ENCODE data around the gene RAB27B.
A peak's percentile ranks its signal among the peaks of the same experiment; 100 is the strongest.
"Not testable (repeated sequence)": the region's sequence is repeated elsewhere in the genome, so short reads cannot be mapped to it uniquely, and the experiment has no call there.

The RAB27B gene

GRCh38 chr18:54828281-54828881 is at the start of gene RAB27B:
TSS of gene RAB27B (plus strand) at chr18:54828477. CDS start at chr18:54877586, 49,109 bp downstream.
- peak; percentile 81 for DNase-seq (ENCODE audit: low spot score)

GRCh38 chr18:54780285-54780861 is 47.9 kb upstream of the RAB27B start:
- DNase-seq (ENCODE audit: low spot score), result no peak

- DNase-seq (ENCODE audit: low spot score), result no peak
Measured at GRCh38 chr18:54780970-54781369, 47.3 kb upstream of the RAB27B start.

- DNase-seq (ENCODE audit: low spot score), result no peak
Measured at GRCh38 chr18:54783139-54783538, 45.1 kb upstream of the RAB27B start.

- no peak for DNase-seq (ENCODE audit: low spot score)
Measured at GRCh38 chr18:54786206-54786605, 42.1 kb upstream of the RAB27B start.

- no peak for DNase-seq (ENCODE audit: low spot score)
Measured at GRCh38 chr18:54787121-54787520, 41.2 kb upstream of the RAB27B start.

- peak; percentile 32 for DNase-seq (ENCODE audit: low spot score)
Measured at GRCh38 chr18:54787616-54788015, 40.7 kb upstream of the RAB27B start.

- no peak for DNase-seq (ENCODE audit: low spot score)
Measured at GRCh38 chr18:54790109-54790508, 38.2 kb upstream of the RAB27B start.

- DNase-seq (ENCODE audit: low spot score), result no peak
Measured at GRCh38 chr18:54791657-54792056, 36.6 kb upstream of the RAB27B start.

- no peak for DNase-seq (ENCODE audit: low spot score)
Measured at GRCh38 chr18:54792079-54792478, 36.2 kb upstream of the RAB27B start.

- DNase-seq (ENCODE audit: low spot score), result no peak
Measured at GRCh38 chr18:54794823-54795222, 33.5 kb upstream of the RAB27B start.

GRCh38 chr18:54798186-54798585 is 30.1 kb upstream of the RAB27B start:
- DNase-seq (ENCODE audit: low spot score), result no peak

GRCh38 chr18:54801374-54801773 is 26.9 kb upstream of the RAB27B start:
- DNase-seq (ENCODE audit: low spot score), result no peak

GRCh38 chr18:54802178-54802577 is 26.1 kb upstream of the RAB27B start:
- DNase-seq (ENCODE audit: low spot score), result no peak

- no peak for DNase-seq (ENCODE audit: low spot score)
Measured at GRCh38 chr18:54802686-54803395, 25.4 kb upstream of the RAB27B start.

GRCh38 chr18:54805571-54806334 is 22.5 kb upstream of the RAB27B start:
- DNase-seq (ENCODE audit: low spot score), result no peak

GRCh38 chr18:54806526-54806925 is 21.8 kb upstream of the RAB27B start:
- DNase-seq (ENCODE audit: low spot score), result no peak

- DNase-seq (ENCODE audit: low spot score), result no peak
Measured at GRCh38 chr18:54807303-54807702, 21.0 kb upstream of the RAB27B start.

GRCh38 chr18:54810662-54811061 is 17.6 kb upstream of the RAB27B start:
- not testable (repeated sequence) for DNase-seq (ENCODE audit: low spot score)

- no peak for DNase-seq (ENCODE audit: low spot score)
Measured at GRCh38 chr18:54812885-54813284, 15.4 kb upstream of the RAB27B start.

- DNase-seq (ENCODE audit: low spot score), result no peak
Measured at GRCh38 chr18:54813305-54813704, 15.0 kb upstream of the RAB27B start.

- DNase-seq (ENCODE audit: low spot score), result no peak
Measured at GRCh38 chr18:54813977-54814565, 14.2 kb upstream of the RAB27B start.
